Measurements from ENCODE around the gene HMGCL. TPM values are rescaled to one million over a fixed set of nuclear protein-coding genes. Genes with fewer than 3 reads are reported as not detected.

Gene HMGCL
- total RNA-seq, 1 experiment from 2014 or later = 28.2 TPM

- Histone ChIP-seq H3F3A (ENCODE audit: low read length, unreplicated experiment) (peaks cover 15% of the 10 kb centered on the region), H3K9ac (ENCODE audit: low read length) (no peak overlapping the region), H3K4me1 (ENCODE audit: insufficient read depth, low read length) (peaks cover 31% of the 10 kb centered on the region), H2AFZ (ENCODE audit: low read length) (no peak overlapping the region), H3K9me2 (replicated peaks; ENCODE audit: low read length) (no peaks in the 10 kb centered on the region), H3K9me3 (ENCODE audit: low read length) (no peaks in the 10 kb centered on the region), H3K4me2 (ENCODE audit: low read length) (peak overlapping the region; percentile 94; the same call in 1 of the 2 replicates), H3K27me3 (ENCODE audit: low read length) (no peaks in the 10 kb centered on the region), H3K79me2 (ENCODE audit: low read length) (peaks cover 45% of the 10 kb centered on the region), H3K36me3 (ENCODE audit: low read depth, low read length) (peaks cover 3% of the 10 kb centered on the region; the same call in 1 of the 2 replicates), H3K27ac (ENCODE audit: low read length) (no peak overlapping the region), H4K20me1 (ENCODE audit: low read length) (peaks cover 14% of the 10 kb centered on the region), H3K4me3 (ENCODE audit: low read length) (no peak overlapping the region)
- ChIA-PET POLR2A (ENCODE audit: unreplicated experiment) (no interaction called here), CTCF (no interaction called here)
- no peak for DNase-seq
- TF ChIP-seq EZH2 (IDR thresholded peaks at IDR 0.05; ENCODE audit: low read length, unreplicated experiment) (no peak), EZH2phosphoT487 (IDR thresholded peaks at IDR 0.05; ENCODE audit: borderline replicate concordance, low read length) (no peak)
- TF ChIP-seq, protein P1, sequence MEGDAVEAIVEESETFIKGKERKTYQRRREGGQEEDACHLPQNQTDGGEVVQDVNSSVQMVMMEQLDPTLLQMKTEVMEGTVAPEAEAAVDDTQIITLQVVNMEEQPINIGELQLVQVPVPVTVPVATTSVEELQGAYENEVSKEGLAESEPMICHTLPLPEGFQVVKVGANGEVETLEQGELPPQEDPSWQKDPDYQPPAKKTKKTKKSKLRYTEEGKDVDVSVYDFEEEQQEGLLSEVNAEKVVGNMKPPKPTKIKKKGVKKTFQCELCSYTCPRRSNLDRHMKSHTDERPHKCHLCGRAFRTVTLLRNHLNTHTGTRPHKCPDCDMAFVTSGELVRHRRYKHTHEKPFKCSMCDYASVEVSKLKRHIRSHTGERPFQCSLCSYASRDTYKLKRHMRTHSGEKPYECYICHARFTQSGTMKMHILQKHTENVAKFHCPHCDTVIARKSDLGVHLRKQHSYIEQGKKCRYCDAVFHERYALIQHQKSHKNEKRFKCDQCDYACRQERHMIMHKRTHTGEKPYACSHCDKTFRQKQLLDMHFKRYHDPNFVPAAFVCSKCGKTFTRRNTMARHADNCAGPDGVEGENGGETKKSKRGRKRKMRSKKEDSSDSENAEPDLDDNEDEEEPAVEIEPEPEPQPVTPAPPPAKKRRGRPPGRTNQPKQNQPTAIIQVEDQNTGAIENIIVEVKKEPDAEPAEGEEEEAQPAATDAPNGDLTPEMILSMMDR (conservative IDR thresholded peaks at IDR 0.05; ENCODE audit: low read depth, low read length) = no peak
- no TSS peak for BruUV-seq (replicated peaks)
- ATAC-seq = no peak
- intact Hi-C loops (cut with micrococcal nuclease) = no loop called here
Measured at GRCh38 chr1:23776217-23776616, 49.0 kb downstream of the HMGCL start.

- peaks cover 4% of the 10 kb centered on the region for H3F3A ChIP-seq (ENCODE audit: low read length, unreplicated experiment)
- CTCF ChIA-PET = no interaction called here
- H3K9ac ChIP-seq (ENCODE audit: low read length) = no peak overlapping the region
- no peaks in the 10 kb centered on the region for H3K9me2 ChIP-seq (replicated peaks; ENCODE audit: low read length)
- no peak for ATAC-seq
- intact Hi-C loops (cut with micrococcal nuclease) = no loop called here
- H4K20me1 ChIP-seq (ENCODE audit: low read length) = peaks cover 7% of the 10 kb centered on the region
- no peak for TF ChIP-seq EZH2phosphoT487 (IDR thresholded peaks at IDR 0.05; ENCODE audit: borderline replicate concordance, low read length)
- TF ChIP-seq EZH2 (IDR thresholded peaks at IDR 0.05; ENCODE audit: low read length, unreplicated experiment) = no peak
- TF ChIP-seq, protein P1 (conservative IDR thresholded peaks at IDR 0.05; ENCODE audit: low read depth, low read length) = no peak
- H3K36me3 ChIP-seq (ENCODE audit: low read depth, low read length) = no peaks in the 10 kb centered on the region
- no peaks in the 10 kb centered on the region for H3K27me3 ChIP-seq (ENCODE audit: low read length)
- POLR2A ChIA-PET (ENCODE audit: unreplicated experiment) = no interaction called here
- peaks cover 30% of the 10 kb centered on the region for H3K79me2 ChIP-seq (ENCODE audit: low read length)
- no peaks in the 10 kb centered on the region for H3K9me3 ChIP-seq (ENCODE audit: low read length)
- no peak overlapping the region for H3K4me3 ChIP-seq (ENCODE audit: low read length)
- DNase-seq = no peak
- H2AFZ ChIP-seq (ENCODE audit: low read length) = no peak overlapping the region
- no peak overlapping the region for H3K4me2 ChIP-seq (ENCODE audit: low read length)
- H3K27ac ChIP-seq (ENCODE audit: low read length) = no peak overlapping the region
- peaks cover 15% of the 10 kb centered on the region for H3K4me1 ChIP-seq (ENCODE audit: insufficient read depth, low read length)
- no TSS peak for BruUV-seq (replicated peaks)
Measured at GRCh38 chr1:23774174-23774880, 50.9 kb downstream of the HMGCL start.

DNA sequence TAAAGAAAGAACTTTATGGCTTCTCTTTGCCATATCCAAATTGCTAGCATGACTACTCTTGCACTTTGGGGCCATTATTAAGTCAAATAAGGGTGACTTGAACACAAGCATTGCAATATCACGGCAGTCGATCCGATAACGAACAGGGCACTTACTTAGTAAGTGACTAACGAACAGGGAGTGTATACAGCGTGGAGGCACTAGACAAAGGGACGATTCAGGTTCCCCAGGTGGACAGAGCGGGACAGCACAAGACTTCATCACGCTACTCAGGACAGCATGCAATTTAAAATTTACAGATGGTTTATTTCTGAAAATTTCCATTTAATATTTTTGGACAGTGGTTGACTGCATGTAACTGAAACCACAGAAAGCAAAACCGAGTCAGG lies 52.4 kb downstream of the HMGCL start:
- ATAC-seq = no peak
- ChIA-PET POLR2A (ENCODE audit: unreplicated experiment) (no interaction called here), CTCF (interaction anchor here (0.6 kb wide), 1 partner anchor 911 kb away, joined by 3 read pairs; no protein-coding TSS in a partner anchor)
- intact Hi-C loops (cut with micrococcal nuclease) = loop anchor here (1.0 kb wide), 2 partner anchors 81 to 144 kb away; no protein-coding TSS in a partner anchor
- Histone ChIP-seq H3K27me3 (ENCODE audit: low read length) (no peaks in the 10 kb centered on the region), H3F3A (ENCODE audit: low read length, unreplicated experiment) (no peaks in the 10 kb centered on the region), H3K9me3 (ENCODE audit: low read length) (no peaks in the 10 kb centered on the region), H3K27ac (ENCODE audit: low read length) (no peak overlapping the region), H4K20me1 (ENCODE audit: low read length) (no peaks in the 10 kb centered on the region), H3K4me2 (ENCODE audit: low read length) (no peak overlapping the region), H3K79me2 (ENCODE audit: low read length) (peaks cover 18% of the 10 kb centered on the region), H3K9me2 (replicated peaks; ENCODE audit: low read length) (no peaks in the 10 kb centered on the region), H3K9ac (ENCODE audit: low read length) (no peak overlapping the region), H3K36me3 (ENCODE audit: low read depth, low read length) (no peaks in the 10 kb centered on the region), H3K4me1 (ENCODE audit: insufficient read depth, low read length) (peaks cover 11% of the 10 kb centered on the region), H2AFZ (ENCODE audit: low read length) (no peak overlapping the region), H3K4me3 (ENCODE audit: low read length) (no peak overlapping the region)
- no peak for DNase-seq
- no peak for TF ChIP-seq EZH2phosphoT487 (IDR thresholded peaks at IDR 0.05; ENCODE audit: borderline replicate concordance, low read length)
- TF ChIP-seq, protein P1 (conservative IDR thresholded peaks at IDR 0.05; ENCODE audit: low read depth, low read length) = no peak
- no peak for TF ChIP-seq EZH2 (IDR thresholded peaks at IDR 0.05; ENCODE audit: low read length, unreplicated experiment)
- BruUV-seq (replicated peaks) = no TSS peak

Data from PC-3 (cell line).